GM18505 (cell line): ENCODE results near the gene DOCK7.
"Not testable (repeated sequence)": the region's sequence is repeated elsewhere in the genome, so short reads cannot be mapped to it uniquely, and the experiment has no call there.

Source experiments
- ATAC-seq: cut with Tn5 transposase; IDR thresholded peaks from one replicate; pipeline ENCODE4 v1.9.1; 2021; ENCODE audit not compliant: unreplicated experiment
- POLR2A ChIP-seq: IDR thresholded peaks from 4 replicates; pipeline ENCODE4 v1.6.1; 2011; ENCODE audit warnings: borderline replicate concordance; ENCODE audit not compliant: insufficient read depth, insufficient read length; ENCODE audit errors: extremely low read depth

DOCK7 gene

GRCh38 chr1:62613325-62613727, 74.9 kb downstream of the DOCK7 start:
- TF ChIP-seq POLR2A = no peak
- peak; percentile 94 for ATAC-seq

- no peak for ATAC-seq
Observed at GRCh38 chr1:62612770-62613169, 75.4 kb downstream of the DOCK7 start.

GRCh38 chr1:62610588-62610987, 77.6 kb downstream of the DOCK7 start:
- not testable (repeated sequence) for ATAC-seq

More at GRCh38 chr1:62612770-62613169, 75.4 kb downstream of the DOCK7 start:
- no peak for TF ChIP-seq POLR2A

- no peak for ATAC-seq
- TF ChIP-seq POLR2A = no peak
Observed at GRCh38 chr1:62608905-62609304, 79.3 kb downstream of the DOCK7 start.

- no peak for TF ChIP-seq POLR2A
- ATAC-seq = no peak
Observed at GRCh38 chr1:62601457-62601856, 86.7 kb downstream of the DOCK7 start.

- no peak for ATAC-seq
Observed at GRCh38 chr1:62599044-62599443, 89.1 kb downstream of the DOCK7 start.

GRCh38 chr1:62597281-62597680, 90.9 kb downstream of the DOCK7 start, which contains the start of gene ANGPTL3:
Gene ANGPTL3 (plus strand): TSS chr1:62597520. CDS start chr1:62597567, 47 bp downstream.
- TF ChIP-seq POLR2A = no peak
- no peak for ATAC-seq

More at GRCh38 chr1:62599044-62599443, 89.1 kb downstream of the DOCK7 start:
- TF ChIP-seq POLR2A = no peak

- TF ChIP-seq POLR2A = no peak
- ATAC-seq = no peak
Observed at GRCh38 chr1:62595647-62596046, 92.5 kb downstream of the DOCK7 start.

GRCh38 chr1:62593825-62594394, 94.3 kb downstream of the DOCK7 start:
- ATAC-seq = no peak
- TF ChIP-seq POLR2A = no peak

- no peak for TF ChIP-seq POLR2A
- no peak for ATAC-seq
Observed at GRCh38 chr1:62590970-62591368, 97.2 kb downstream of the DOCK7 start.

GRCh38 chr1:62590255-62590969, 97.8 kb downstream of the DOCK7 start:
- ATAC-seq = no peak
- TF ChIP-seq POLR2A = no peak

- no peak for ATAC-seq
- TF ChIP-seq POLR2A = no peak
Observed at GRCh38 chr1:62589321-62589720, 98.9 kb downstream of the DOCK7 start.

- no peak for ATAC-seq
- TF ChIP-seq POLR2A = no peak
Observed at GRCh38 chr1:62588000-62588399, 100.2 kb downstream of the DOCK7 start.

- TF ChIP-seq POLR2A = no peak
Observed at GRCh38 chr1:62585469-62586155, 102.6 kb downstream of the DOCK7 start.

More at GRCh38 chr1:62585469-62586155, 102.6 kb downstream of the DOCK7 start:
- ATAC-seq = no peak
